Mononuclear cell (primary cell): ENCODE results near the gene OSBPL2. TPM values are rescaled to one million over a fixed set of nuclear protein-coding genes. Genes with fewer than 3 reads are reported as not detected.

Experiments
- H3K27me3 ChIP-seq: 2 replicates; pipeline ENCODE4 v1.6.0; 2011; ENCODE audit warnings: low read length, control low read depth; ENCODE audit not compliant: insufficient read depth
- H3K4me1 ChIP-seq: 2 replicates; pipeline ENCODE4 v1.5.1; 2011; ENCODE audit warnings: mild to moderate bottlenecking, low read length, control low read depth; ENCODE audit not compliant: insufficient read depth
- H3K4me3 ChIP-seq: 2 replicates; pipeline ENCODE4 v1.5.1; 2011; ENCODE audit warnings: mild to moderate bottlenecking, low read length, moderate library complexity
- H3K9me3 ChIP-seq: 2 replicates; pipeline ENCODE4 v1.5.1; 2011; ENCODE audit warnings: low read depth, mild to moderate bottlenecking, control low read depth, low read length
- total RNA-seq: library from RNA; depleted of rRNA; stranded (reverse); fragments of >200 nt; gene quantifications from one replicate; pipeline ENCODE4 v1.2.3, GENCODE V29; 2012

OSBPL2 gene
- total RNA-seq, 1 donor, result 36.0 TPM

- no peak overlapping the region for H3K4me3 ChIP-seq
- H3K27me3 ChIP-seq, result peaks cover 16% of the 10 kb centered on the region
- no peaks in the 10 kb centered on the region for H3K4me1 ChIP-seq
- H3K9me3 ChIP-seq, result no peaks in the 10 kb centered on the region
These were observed 14.0 kb upstream of the OSBPL2 start for GRCh38 chr20:62224113-62224855.

GRCh38 chr20:62225026-62225425 lies 13.3 kb upstream of the OSBPL2 start:
- H3K4me1 ChIP-seq, result no peaks in the 10 kb centered on the region
- no peak overlapping the region for H3K4me3 ChIP-seq
- H3K9me3 ChIP-seq, result no peaks in the 10 kb centered on the region
- peaks cover 16% of the 10 kb centered on the region for H3K27me3 ChIP-seq

DNA sequence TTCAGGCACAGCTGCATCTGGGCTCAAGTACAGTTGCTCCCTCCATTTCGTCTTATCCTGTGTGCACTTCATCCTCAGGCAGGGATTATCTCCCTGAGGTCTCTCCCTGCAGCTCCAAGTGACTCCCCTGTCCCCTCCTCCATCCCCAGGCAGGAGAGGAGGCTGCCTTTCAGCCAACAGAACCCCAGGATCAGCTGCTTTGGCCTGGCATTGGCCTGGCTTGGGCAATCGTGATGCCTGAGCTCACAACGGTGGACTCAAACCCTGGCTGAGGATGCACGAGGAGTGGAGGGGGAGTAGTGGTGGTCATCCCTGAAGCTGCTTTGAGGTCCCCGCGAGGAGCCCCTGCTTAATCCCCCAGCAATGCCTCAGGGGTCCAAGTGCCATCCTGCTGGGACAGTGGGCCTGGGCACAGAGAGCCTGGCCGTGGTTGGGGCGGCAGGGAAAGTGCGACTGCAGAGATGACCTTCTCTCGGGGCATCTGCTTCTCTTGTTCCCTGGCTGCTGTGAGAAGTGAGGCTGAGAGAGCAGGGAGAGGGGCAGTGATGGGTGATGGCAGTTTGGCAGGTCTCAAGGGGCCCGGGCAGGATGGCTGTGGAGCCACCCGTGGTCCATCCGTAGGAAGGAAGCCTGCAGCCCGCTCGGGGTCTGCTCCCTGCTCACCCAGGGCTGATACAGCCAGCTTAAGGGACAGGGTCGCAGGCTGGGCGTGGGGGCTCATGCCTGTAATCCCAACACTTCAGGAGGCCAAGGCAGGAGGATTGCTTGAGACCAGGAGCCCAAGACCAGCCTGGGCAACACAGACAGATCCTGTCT lies 12.3 kb upstream of the OSBPL2 start:
- Histone ChIP-seq H3K4me3 (no peak overlapping the region), H3K4me1 (no peaks in the 10 kb centered on the region), H3K27me3 (peaks cover 10% of the 10 kb centered on the region), H3K9me3 (no peaks in the 10 kb centered on the region)

DNA sequence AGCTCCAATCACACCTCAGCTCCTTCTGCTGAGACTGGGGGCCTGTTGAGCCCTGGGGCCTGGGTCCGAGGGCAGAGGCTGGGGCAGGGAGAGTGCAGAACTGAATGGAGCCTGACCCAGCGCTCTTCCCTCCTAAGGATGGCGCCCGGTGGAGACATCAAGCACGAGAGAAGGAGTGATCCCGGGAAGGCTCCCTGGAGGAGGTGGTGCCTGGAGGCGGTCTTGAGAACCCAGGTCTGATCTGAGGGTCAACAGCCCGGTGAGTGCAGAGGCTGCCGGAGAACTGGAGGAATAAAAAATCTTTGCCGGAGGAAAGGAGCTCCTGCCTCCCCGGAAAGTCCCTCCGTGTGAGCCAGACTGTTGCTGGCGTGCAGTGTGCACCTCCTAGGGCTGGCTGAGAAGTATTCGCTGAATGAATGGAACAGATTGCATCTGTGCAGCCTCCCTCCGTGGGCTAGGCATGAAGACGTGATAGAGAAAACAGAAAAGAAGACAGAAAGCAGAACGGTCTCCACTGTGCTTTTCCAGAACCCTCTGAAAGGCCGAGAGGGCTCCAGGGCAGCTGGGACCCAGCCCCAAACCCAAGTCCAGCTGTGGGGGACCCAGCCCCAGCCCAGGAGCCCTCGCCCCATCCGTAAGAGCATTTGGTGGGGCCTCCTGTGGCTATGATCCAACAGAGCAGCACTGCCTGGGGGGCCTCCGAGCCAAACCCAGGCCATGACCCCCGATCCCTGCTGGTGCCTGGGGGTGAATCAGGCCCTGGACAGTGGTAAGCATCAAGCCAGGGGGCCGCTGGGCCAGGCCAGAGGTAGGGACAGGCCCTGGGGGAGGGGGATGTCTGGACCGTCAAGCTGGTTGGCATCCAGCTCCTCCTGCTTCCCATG lies 11.4 kb upstream of the OSBPL2 start:
- H3K9me3 ChIP-seq, result no peaks in the 10 kb centered on the region
- no peak overlapping the region for H3K4me3 ChIP-seq
- peaks cover 2% of the 10 kb centered on the region for H3K27me3 ChIP-seq
- H3K4me1 ChIP-seq, result no peaks in the 10 kb centered on the region

- Histone ChIP-seq H3K4me3 (no peak overlapping the region), H3K27me3 (no peaks in the 10 kb centered on the region), H3K4me1 (no peaks in the 10 kb centered on the region), H3K9me3 (no peaks in the 10 kb centered on the region)
These were observed 10.7 kb upstream of the OSBPL2 start for GRCh38 chr20:62227591-62227976.

DNA sequence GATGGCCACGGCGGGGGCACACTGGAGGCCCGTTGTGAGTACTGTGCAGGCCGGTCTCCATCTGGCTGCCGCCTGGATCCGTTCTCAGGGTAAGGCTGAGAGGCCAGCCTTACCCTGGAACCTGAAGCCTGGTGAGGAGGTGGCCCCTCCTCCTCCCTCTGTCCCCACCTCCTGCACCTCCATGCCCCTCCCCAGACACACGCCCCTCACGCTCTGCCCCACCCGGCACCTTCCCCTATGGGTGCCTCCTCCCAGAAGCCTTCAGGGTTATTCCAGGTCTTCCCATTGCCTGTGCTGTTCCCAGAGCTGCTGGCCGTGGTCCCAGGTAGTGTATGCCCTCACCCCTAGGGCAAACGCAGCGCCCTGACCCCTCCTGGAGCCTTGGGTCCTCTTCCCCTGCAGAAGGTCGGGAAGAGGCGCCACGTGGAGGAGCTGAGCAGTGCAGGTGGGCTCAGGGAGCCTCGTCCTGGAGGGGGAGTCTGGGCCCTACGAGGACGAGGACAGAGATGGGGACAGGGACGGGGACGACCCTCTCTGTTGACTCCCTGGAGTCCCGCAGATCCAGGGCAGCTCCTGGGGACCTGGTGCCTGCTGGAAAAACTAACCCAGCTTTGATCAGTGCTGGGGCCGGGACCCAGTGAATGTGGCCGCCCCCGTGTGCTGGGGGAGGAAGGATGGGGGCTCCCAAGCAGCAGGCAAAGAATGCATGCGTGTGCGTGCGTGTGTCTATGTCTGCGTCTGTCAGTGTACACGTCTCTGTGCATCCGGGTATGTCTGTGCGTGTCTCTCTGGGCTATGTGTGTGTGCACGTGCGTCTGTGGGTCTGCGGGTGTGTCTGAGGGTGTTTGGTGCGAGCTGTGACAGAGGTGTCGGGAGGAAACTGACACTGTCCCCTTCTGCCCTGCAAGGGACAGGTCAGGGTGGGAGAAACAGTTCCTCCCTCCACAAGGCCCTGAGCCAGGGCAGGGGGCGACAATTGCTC lies 10.1 kb upstream of the OSBPL2 start:
- Histone ChIP-seq H3K4me1 (no peaks in the 10 kb centered on the region), H3K9me3 (no peaks in the 10 kb centered on the region), H3K4me3 (no peak overlapping the region), H3K27me3 (no peaks in the 10 kb centered on the region)

DNA sequence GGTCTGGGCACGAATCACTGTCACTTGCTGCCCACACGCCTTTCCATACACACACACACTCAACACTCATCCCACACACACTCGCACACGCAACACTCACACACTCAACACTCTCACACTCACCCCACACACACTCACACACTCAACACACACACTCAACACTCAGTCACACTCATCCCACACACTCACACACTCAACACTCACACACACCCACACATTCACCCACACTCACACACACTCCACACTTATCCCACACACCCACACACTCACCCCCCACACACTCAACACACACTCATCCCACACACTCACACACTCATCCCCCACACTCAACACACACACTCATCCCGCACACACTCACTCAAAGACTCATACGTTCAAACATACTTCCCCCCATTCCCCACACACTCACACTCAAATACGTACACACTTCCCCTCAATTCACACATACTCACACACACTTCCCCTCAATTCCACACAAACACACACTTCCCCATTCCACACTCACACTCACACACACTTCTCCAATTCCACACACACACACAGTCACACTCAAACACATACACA lies 9.3 kb upstream of the OSBPL2 start:
- H3K4me3 ChIP-seq, result no peak overlapping the region
- no peaks in the 10 kb centered on the region for H3K27me3 ChIP-seq
- H3K9me3 ChIP-seq, result no peaks in the 10 kb centered on the region
- H3K4me1 ChIP-seq, result no peaks in the 10 kb centered on the region

- no peak overlapping the region for H3K4me3 ChIP-seq
- no peaks in the 10 kb centered on the region for H3K27me3 ChIP-seq
- no peaks in the 10 kb centered on the region for H3K4me1 ChIP-seq
- no peaks in the 10 kb centered on the region for H3K9me3 ChIP-seq
These were observed 8.7 kb upstream of the OSBPL2 start for GRCh38 chr20:62229667-62230066.

DNA sequence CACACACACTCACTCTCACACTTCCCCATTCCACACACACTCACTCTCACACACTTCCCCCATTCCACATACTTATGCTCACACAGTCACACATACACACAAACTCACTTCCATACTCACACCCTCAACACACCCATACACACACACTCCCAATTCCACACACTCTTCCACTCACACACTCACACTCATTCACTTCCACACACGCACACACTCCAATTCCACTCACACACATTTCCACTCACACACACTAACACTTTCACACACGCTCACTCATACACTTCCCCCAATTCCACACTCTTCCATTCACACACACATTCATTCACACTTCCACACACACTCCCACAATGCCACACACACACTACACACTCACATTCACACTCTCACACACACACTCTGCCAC lies 8.0 kb upstream of the OSBPL2 start:
- Histone ChIP-seq H3K4me3 (no peak overlapping the region), H3K4me1 (no peaks in the 10 kb centered on the region), H3K27me3 (no peaks in the 10 kb centered on the region)

GRCh38 chr20:62230696-62231095 lies 7.6 kb upstream of the OSBPL2 start:
- Histone ChIP-seq H3K9me3 (no peaks in the 10 kb centered on the region), H3K4me1 (no peaks in the 10 kb centered on the region), H3K4me3 (no peak overlapping the region), H3K27me3 (no peaks in the 10 kb centered on the region)

More for the DNA sequence above, 8.0 kb upstream of the OSBPL2 start:
- H3K9me3 ChIP-seq, result no peaks in the 10 kb centered on the region

DNA sequence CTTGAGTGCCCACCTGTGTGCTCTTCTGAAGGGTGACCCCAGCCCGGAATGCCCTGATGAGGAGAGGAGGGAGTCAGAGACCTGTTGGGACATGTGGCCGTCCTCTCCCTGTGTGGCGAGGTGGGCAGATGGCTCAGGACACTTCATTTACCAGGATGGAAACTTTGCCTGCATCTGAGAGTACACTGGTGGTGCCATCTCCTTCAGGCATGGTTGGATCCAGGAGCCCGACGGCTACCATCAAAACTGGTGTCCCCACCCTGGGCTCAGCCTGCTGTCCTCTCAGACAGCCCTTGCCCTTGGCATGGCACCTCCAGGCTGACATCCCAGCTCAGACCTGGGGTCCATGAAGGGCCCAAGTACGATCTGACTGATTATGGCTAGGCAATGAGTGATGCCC lies 7.0 kb upstream of the OSBPL2 start:
- Histone ChIP-seq H3K4me3 (no peak overlapping the region), H3K27me3 (no peaks in the 10 kb centered on the region)

GRCh38 chr20:62232194-62232593 lies 6.1 kb upstream of the OSBPL2 start:
- no peaks in the 10 kb centered on the region for H3K4me1 ChIP-seq
- no peaks in the 10 kb centered on the region for H3K9me3 ChIP-seq
- no peaks in the 10 kb centered on the region for H3K27me3 ChIP-seq

More for the DNA sequence above, 7.0 kb upstream of the OSBPL2 start:
- Histone ChIP-seq H3K9me3 (no peaks in the 10 kb centered on the region), H3K4me1 (no peaks in the 10 kb centered on the region)

GRCh38 chr20:62232770-62233645 lies 5.3 kb upstream of the OSBPL2 start:
- no peaks in the 10 kb centered on the region for H3K27me3 ChIP-seq
- H3K9me3 ChIP-seq, result no peaks in the 10 kb centered on the region

More at GRCh38 chr20:62232194-62232593, 6.1 kb upstream of the OSBPL2 start:
- no peak overlapping the region for H3K4me3 ChIP-seq

More at GRCh38 chr20:62232770-62233645, 5.3 kb upstream of the OSBPL2 start:
- Histone ChIP-seq H3K4me1 (peaks cover 7% of the 10 kb centered on the region), H3K4me3 (no peak overlapping the region)
